ENCODE results near the gene RFT1. TPM values are rescaled to one million over a fixed set of nuclear protein-coding genes. Genes with fewer than 3 reads are reported as not detected.
"Not testable (repeated sequence)": the region's sequence is repeated elsewhere in the genome, so short reads cannot be mapped to it uniquely, and the experiment has no call there.

The RFT1 gene
- total RNA-seq, 4 donors from 2014 or later: 8.6 to 16.1 (median 15.5) TPM

DNA sequence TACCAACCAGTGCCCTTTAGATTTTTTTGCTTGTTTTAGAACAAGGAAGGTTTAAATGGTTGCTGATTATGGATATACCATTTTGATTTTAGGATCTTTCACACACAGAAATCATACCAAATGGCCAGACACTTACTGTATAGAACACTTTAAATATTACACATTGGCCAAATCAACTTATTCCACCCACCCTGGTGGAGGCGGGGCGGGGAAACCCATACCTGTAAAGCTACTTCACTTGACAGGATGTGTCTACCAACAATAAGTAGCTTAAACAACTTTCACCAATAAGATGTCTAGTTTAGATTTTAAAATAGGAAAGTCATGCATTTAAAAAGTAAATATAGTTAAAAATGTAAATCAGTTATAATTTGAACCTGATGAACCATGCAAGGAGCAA, 67.3 kb downstream of the RFT1 start:
- DNase-seq (ENCODE audit: low spot score in 2 of 2): peak in 1 of 2 donors; percentile 56
- 95 to 99% methylated on average over 2 of the region's 2 CpGs for WGBS, 2 donors
- no peak overlapping the region for H3K4me3 ChIP-seq (ENCODE audit: low read depth, poor library complexity, severe bottlenecking)
- intact Hi-C loops (cut with DNase I; ENCODE audit: low total_unique reads): no loop called here
- TF ChIP-seq POLR2A (IDR thresholded peaks at IDR 0.05): no peak
- TF ChIP-seq, protein P1, sequence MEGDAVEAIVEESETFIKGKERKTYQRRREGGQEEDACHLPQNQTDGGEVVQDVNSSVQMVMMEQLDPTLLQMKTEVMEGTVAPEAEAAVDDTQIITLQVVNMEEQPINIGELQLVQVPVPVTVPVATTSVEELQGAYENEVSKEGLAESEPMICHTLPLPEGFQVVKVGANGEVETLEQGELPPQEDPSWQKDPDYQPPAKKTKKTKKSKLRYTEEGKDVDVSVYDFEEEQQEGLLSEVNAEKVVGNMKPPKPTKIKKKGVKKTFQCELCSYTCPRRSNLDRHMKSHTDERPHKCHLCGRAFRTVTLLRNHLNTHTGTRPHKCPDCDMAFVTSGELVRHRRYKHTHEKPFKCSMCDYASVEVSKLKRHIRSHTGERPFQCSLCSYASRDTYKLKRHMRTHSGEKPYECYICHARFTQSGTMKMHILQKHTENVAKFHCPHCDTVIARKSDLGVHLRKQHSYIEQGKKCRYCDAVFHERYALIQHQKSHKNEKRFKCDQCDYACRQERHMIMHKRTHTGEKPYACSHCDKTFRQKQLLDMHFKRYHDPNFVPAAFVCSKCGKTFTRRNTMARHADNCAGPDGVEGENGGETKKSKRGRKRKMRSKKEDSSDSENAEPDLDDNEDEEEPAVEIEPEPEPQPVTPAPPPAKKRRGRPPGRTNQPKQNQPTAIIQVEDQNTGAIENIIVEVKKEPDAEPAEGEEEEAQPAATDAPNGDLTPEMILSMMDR (IDR thresholded peaks at IDR 0.05): no peak

DNA sequence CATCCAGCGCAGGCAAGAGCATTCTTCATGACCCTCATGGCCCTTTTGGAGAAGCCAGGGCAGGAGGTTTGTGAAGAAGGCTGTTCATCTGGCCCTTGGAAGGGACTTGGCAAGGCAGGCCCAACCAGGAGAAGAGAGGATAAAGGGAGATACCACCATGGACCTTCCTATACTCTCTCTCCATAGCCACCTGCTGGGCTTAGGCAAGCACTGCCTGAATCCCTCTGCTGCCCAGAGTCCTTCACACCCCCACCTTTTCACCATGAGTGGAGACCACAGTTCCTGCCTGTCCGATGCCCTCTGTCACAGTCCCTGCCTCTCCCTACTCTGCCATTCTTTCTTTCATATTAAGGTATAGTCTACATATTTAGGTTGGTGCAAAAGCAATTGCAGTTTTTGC, 73.8 kb downstream of the RFT1 start:
- no peak overlapping the region for H3K4me3 ChIP-seq (ENCODE audit: low read depth, poor library complexity, severe bottlenecking)
- DNase-seq (ENCODE audit: low spot score in 2 of 2): peak in 1 of 2 donors; percentile 46
- no peak for TF ChIP-seq POLR2A (IDR thresholded peaks at IDR 0.05)
- TF ChIP-seq, protein P1 (IDR thresholded peaks at IDR 0.05): no peak
- intact Hi-C loops (cut with DNase I; ENCODE audit: low total_unique reads): no loop called here
- 86 to 93% methylated on average over 2 of the region's 2 CpGs for WGBS, 2 donors

DNA sequence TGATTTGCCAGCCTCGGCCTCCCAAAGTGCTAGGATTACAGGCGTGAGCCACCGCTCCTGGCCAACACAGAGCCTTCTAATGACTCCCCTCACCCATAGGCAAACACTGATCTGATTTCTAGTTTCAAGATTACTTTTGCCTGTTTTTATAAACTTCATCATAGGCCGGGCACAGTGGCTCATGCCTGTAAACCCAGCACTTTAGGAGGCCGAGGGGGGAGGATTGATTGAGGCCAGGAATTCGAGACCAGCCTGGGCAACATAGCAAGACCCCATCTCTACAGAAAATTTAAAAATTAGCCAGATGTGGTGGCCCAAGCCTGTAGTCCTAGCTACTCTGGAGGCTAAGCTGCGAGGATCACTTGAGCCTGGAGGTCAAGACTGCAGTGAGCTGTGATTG, 76.0 kb downstream of the RFT1 start:
- H3K4me3 ChIP-seq (ENCODE audit: low read depth, poor library complexity, severe bottlenecking); DNase-seq (ENCODE audit: low spot score in 2 of 2); intact Hi-C loops (cut with DNase I; ENCODE audit: low total_unique reads): not testable (repeated sequence)
- 92% methylated on average over 7 of the region's 7 CpGs for WGBS, 2 donors

DNA sequence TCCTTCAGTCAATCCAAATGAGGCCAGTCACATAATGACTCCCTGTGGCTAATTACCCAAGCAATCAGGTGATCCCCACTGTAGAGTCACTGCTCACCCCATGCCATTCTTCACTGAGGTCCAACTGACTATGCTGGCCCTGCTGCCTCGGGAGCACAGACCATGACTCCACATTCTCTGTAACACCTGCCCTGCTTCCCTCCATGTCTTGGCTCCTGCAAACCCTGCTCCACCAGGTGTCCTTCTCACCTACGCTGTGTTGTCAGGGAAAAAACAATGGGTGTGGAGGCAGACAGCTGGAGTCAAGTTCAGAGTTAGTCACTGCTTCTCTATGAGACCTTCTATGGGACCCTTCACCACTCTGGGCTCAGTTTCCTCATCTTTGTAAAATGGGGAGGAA, 78.3 kb downstream of the RFT1 start:
- intact Hi-C loops (cut with DNase I; ENCODE audit: low total_unique reads): no loop called here
- 64 to 88% methylated on average over 2 of the region's 2 CpGs for WGBS, 2 donors
- DNase-seq (ENCODE audit: low spot score in 2 of 2): no peak
- no peak overlapping the region for H3K4me3 ChIP-seq (ENCODE audit: low read depth, poor library complexity, severe bottlenecking)
- TF ChIP-seq, protein P1 (IDR thresholded peaks at IDR 0.05): no peak
- no peak for TF ChIP-seq POLR2A (IDR thresholded peaks at IDR 0.05)

DNA sequence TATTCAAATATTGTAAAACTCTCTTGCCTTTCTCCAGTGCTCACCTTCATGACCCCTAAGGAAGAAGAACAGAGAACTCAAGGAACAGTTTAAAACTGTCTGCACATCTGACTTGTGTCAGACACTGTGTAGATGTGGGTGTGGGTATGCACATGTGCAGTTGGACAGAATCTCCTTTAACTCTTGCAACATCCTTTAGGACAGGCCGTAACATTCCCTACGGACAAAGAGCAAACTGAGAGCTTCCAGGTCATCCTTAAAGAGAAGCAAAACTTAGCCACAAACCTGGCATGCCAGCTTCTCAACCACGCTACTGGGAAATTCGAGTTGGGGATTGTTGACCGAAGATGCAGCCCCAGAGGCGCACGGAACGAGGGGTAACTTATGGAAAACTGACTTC, 80.2 kb downstream of the RFT1 start:
- no peak overlapping the region for H3K4me3 ChIP-seq (ENCODE audit: low read depth, poor library complexity, severe bottlenecking)
- 77 to 81% methylated on average over 8 of the region's 8 CpGs for WGBS, 2 donors
- DNase-seq (ENCODE audit: low spot score in 2 of 2): no peak
- TF ChIP-seq POLR2A (IDR thresholded peaks at IDR 0.05): no peak
- TF ChIP-seq, protein P1 (IDR thresholded peaks at IDR 0.05): no peak
- intact Hi-C loops (cut with DNase I; ENCODE audit: low total_unique reads): loop anchor here (1.0 kb wide), 1 partner anchor 12 kb away; no protein-coding TSS in a partner anchor

DNA sequence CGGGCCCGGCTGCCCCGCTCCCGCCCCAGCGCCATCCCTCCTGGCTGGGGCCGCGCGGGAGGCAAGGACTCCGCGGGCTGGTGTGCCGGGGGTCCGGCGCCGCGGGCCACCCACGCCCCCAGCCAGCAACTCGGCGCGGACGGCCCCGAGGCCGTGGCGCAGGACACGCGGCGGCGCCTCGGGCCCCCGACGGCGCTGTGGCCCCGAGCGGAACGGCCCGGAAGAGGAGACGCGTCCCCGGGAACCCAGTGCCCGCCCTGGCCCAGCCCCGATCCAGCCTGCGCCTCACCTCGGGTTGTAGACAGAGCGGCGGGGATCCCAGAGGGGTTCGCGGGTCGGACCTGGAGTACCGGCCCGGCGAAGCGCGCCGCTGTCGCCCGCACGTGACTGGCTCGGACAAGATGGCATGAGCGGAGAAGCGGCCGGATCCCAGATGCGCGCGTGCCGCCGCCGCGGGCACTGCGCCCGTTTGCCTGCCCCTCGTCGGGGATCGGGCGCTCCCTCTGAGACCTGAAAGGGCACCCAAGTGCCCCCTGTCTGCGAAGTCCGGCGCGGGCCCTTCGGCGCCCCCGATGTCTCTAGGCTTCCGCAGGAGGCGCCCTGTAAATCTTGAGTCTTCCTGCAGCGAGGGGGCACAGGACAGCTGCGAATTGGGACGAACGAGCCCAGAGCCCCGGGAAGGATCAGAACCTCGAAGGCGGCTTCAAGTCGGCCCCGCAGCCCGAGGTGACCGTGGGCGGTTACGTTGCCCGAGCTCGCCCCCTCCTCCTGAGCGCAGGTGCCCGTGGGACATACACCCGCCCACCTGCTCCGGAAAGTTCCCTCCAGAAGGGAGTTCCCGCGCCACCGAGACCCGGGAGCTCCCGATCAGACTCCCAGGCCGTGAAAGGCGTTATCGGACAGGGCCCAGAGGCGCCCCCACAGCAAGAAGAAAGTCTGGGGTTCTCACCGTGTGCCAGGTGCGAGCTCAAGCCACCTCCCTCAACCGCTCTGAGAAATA, 83.8 kb downstream of the RFT1 start:
- intact Hi-C loops (cut with DNase I; ENCODE audit: low total_unique reads): no loop called here
- WGBS, 2 donors: 4 to 17% methylated on average over 10 to 68 of the region's 113 CpGs
- TF ChIP-seq, protein P1 (IDR thresholded peaks at IDR 0.05): no peak
- TF ChIP-seq POLR2A (IDR thresholded peaks at IDR 0.05): no peak
- peak overlapping the region; percentile 82 for H3K4me3 ChIP-seq (ENCODE audit: low read depth, poor library complexity, severe bottlenecking)
- peak; percentile 36 to 95 for DNase-seq (ENCODE audit: low spot score in 2 of 2)

All from lower leg skin (tissue), 4 donors.